ENCODE results near the gene ILF3.

ILF3 gene

DNA sequence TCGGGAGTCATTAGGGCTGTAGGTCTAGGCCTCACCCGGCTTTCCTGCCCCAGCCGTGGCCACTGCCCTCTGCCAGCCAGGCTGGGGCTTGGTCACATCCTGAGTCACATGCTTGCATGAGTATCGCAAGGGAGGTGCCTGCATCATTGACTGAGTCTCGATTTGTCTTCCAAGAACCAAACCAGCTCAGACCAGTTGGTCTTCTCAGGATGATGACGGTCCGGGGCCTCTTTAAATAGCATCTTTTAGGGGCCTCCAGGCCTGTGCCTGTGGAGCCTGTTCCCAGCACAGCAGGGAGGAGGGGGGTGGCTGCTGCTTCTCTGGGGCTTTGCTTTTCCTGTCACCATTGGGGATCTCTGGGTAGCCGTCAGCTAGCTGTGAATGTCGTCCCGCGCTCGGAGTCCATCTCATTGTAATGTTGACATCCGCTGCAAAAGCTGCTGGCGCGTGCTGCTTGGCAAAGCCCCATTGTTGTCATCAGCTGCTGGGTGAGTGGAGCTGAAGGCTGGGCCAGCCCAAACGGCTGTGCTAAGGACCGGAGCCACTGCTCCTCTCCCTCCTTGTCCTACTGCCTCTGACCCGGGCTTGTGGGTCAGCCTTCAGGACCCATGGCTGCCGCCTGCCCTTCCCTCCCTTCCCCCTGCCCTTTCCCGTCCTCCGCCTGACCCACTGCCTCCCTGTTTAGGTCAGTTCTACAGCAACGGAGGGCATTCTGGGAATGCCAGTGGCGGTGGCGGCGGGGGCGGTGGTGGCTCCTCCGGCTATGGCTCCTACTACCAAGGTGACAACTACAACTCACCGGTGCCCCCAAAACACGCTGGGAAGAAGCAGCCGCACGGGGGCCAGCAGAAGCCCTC, 32.7 kb downstream of the ILF3 start:
- no peak for TF ChIP-seq TCF12 (IDR thresholded peaks at IDR 0.05; ENCODE audit: low read depth)
- TF ChIP-seq CREB1 (IDR thresholded peaks at IDR 0.05; ENCODE audit: low read depth) = no peak
- TF ChIP-seq YY1 (IDR thresholded peaks at IDR 0.05; ENCODE audit: low read depth) = no peak
- no peak for TF ChIP-seq USF1 (IDR thresholded peaks at IDR 0.05)
- TF ChIP-seq NFIC (IDR thresholded peaks at IDR 0.05) = no peak
- TF ChIP-seq TEAD4 (IDR thresholded peaks at IDR 0.05) = no peak
- TF ChIP-seq FOXM1 (IDR thresholded peaks at IDR 0.05; ENCODE audit: borderline replicate concordance, low read depth) = no peak
- no peak for TF ChIP-seq CEBPB (IDR thresholded peaks at IDR 0.05)
- no peak for TF ChIP-seq EGR1 (IDR thresholded peaks at IDR 0.05)
- TF ChIP-seq MAX (IDR thresholded peaks at IDR 0.05) = no peak
- TF ChIP-seq, protein P1, sequence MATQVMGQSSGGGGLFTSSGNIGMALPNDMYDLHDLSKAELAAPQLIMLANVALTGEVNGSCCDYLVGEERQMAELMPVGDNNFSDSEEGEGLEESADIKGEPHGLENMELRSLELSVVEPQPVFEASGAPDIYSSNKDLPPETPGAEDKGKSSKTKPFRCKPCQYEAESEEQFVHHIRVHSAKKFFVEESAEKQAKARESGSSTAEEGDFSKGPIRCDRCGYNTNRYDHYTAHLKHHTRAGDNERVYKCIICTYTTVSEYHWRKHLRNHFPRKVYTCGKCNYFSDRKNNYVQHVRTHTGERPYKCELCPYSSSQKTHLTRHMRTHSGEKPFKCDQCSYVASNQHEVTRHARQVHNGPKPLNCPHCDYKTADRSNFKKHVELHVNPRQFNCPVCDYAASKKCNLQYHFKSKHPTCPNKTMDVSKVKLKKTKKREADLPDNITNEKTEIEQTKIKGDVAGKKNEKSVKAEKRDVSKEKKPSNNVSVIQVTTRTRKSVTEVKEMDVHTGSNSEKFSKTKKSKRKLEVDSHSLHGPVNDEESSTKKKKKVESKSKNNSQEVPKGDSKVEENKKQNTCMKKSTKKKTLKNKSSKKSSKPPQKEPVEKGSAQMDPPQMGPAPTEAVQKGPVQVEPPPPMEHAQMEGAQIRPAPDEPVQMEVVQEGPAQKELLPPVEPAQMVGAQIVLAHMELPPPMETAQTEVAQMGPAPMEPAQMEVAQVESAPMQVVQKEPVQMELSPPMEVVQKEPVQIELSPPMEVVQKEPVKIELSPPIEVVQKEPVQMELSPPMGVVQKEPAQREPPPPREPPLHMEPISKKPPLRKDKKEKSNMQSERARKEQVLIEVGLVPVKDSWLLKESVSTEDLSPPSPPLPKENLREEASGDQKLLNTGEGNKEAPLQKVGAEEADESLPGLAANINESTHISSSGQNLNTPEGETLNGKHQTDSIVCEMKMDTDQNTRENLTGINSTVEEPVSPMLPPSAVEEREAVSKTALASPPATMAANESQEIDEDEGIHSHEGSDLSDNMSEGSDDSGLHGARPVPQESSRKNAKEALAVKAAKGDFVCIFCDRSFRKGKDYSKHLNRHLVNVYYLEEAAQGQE (IDR thresholded peaks at IDR 0.05; ENCODE audit: low read depth) = no peak
- TF ChIP-seq EP300 (IDR thresholded peaks at IDR 0.05; ENCODE audit: borderline replicate concordance) = no peak
- TF ChIP-seq ZBTB7A (IDR thresholded peaks at IDR 0.05; ENCODE audit: low read depth) = no peak
- TF ChIP-seq RAD21 (IDR thresholded peaks at IDR 0.05; ENCODE audit: low read depth) = no peak

DNA sequence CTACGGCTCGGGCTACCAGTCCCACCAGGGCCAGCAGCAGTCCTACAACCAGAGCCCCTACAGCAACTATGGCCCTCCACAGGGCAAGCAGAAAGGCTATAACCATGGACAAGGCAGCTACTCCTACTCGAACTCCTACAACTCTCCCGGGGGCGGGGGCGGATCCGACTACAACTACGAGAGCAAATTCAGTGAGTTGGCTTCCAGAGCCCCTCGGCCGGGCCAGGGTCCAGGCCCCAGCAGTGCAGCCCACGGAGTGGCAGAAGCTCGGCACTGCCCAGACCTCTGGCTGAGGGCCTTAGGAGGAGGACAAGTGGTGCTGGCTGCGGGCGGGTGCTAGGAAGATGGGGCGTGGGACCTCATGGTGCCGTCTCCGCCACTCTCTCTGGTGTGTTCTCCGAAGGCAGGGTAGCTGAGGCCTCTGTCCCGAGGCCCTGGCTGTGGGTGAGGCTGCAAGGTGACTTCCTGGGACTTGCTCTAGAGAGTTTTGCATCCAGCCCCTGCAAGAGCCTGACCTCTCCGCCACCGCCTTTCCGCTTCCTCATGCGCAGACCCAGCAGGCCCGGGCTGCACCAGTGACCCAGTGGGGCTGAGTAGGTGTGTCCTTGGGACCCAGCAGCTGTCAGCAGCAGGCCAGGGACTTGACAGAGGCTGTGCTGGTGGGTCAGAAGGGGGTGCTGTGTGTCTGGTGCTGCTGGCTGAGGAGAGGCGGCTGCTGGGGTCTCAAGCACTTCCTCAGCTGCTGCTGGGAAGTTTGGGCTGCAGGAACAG, 33.6 kb downstream of the ILF3 start:
- TF ChIP-seq FOXM1 (IDR thresholded peaks at IDR 0.05; ENCODE audit: borderline replicate concordance, low read depth) = no peak
- no peak for TF ChIP-seq MAX (IDR thresholded peaks at IDR 0.05)
- no peak for TF ChIP-seq USF1 (IDR thresholded peaks at IDR 0.05)
- TF ChIP-seq RAD21 (IDR thresholded peaks at IDR 0.05; ENCODE audit: low read depth) = no peak
- no peak for TF ChIP-seq YY1 (IDR thresholded peaks at IDR 0.05; ENCODE audit: low read depth)
- TF ChIP-seq ZBTB7A (IDR thresholded peaks at IDR 0.05; ENCODE audit: low read depth) = no peak
- TF ChIP-seq, protein P1 (IDR thresholded peaks at IDR 0.05; ENCODE audit: low read depth) = no peak
- no peak for TF ChIP-seq TAF1 (IDR thresholded peaks at IDR 0.05; ENCODE audit: low read depth)
- no peak for TF ChIP-seq CREB1 (IDR thresholded peaks at IDR 0.05; ENCODE audit: low read depth)
- no peak for TF ChIP-seq NFIC (IDR thresholded peaks at IDR 0.05)
- TF ChIP-seq CEBPB (IDR thresholded peaks at IDR 0.05) = no peak
- TF ChIP-seq EP300 (IDR thresholded peaks at IDR 0.05; ENCODE audit: borderline replicate concordance) = no peak
- TF ChIP-seq TCF12 (IDR thresholded peaks at IDR 0.05; ENCODE audit: low read depth) = no peak
- no peak for TF ChIP-seq TEAD4 (IDR thresholded peaks at IDR 0.05)
- no peak for TF ChIP-seq EGR1 (IDR thresholded peaks at IDR 0.05)

- TF ChIP-seq RAD21 (IDR thresholded peaks at IDR 0.05; ENCODE audit: low read depth) (no peak), TCF12 (IDR thresholded peaks at IDR 0.05; ENCODE audit: low read depth) (no peak), NFIC (IDR thresholded peaks at IDR 0.05) (no peak), USF1 (IDR thresholded peaks at IDR 0.05) (no peak), TAF1 (IDR thresholded peaks at IDR 0.05; ENCODE audit: low read depth) (no peak), CEBPB (IDR thresholded peaks at IDR 0.05) (no peak), YY1 (IDR thresholded peaks at IDR 0.05; ENCODE audit: low read depth) (no peak), EP300 (IDR thresholded peaks at IDR 0.05; ENCODE audit: borderline replicate concordance) (no peak), ZBTB7A (IDR thresholded peaks at IDR 0.05; ENCODE audit: low read depth) (no peak), MAX (IDR thresholded peaks at IDR 0.05) (no peak), TEAD4 (IDR thresholded peaks at IDR 0.05) (no peak), EGR1 (IDR thresholded peaks at IDR 0.05) (no peak), FOXM1 (IDR thresholded peaks at IDR 0.05; ENCODE audit: borderline replicate concordance, low read depth) (no peak), CREB1 (IDR thresholded peaks at IDR 0.05; ENCODE audit: low read depth) (no peak)
Measured at GRCh38 chr19:10688545-10689280, 34.6 kb downstream of the ILF3 start.

Measured in Ishikawa (cell line).